ENCODE results near the gene CHST8.
A peak's percentile ranks its signal among the peaks of the same experiment; 100 is the strongest.

Gene CHST8

DNA sequence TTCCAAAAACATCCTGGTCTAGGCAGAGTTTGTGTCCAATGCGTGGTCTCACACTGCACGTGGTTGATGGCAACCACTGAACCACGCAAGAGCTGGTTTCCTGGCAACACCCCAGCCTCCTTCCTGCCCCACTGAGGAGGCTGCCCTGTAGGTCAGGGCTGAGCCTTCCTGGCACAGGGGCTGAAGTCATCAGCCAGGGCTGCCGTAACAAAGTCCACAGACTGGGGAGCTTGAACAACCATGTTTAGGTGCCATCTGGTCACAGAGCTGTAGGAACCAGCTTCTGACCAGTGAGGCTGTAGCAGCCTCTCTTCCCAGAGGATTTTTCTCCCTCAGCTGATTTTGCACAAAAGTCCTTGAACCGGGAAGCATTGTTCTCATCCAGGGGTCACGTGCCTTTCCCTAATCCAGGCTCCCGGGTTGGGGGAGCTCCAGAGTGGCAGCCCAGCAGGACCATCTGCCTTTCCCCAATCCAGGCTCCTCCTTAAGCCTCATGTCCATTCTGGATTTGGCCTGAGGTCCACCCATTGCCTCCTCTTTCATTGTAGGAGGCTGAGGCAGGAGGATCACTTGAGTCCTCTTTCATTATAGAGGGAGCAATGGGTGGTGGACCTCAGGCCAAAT, 53.9 kb downstream of the CHST8 start:
- no peak for DNase-seq

GRCh38 chr19:33676999-33677665, 55.4 kb downstream of the CHST8 start:
- peak; percentile 30 for DNase-seq

DNA sequence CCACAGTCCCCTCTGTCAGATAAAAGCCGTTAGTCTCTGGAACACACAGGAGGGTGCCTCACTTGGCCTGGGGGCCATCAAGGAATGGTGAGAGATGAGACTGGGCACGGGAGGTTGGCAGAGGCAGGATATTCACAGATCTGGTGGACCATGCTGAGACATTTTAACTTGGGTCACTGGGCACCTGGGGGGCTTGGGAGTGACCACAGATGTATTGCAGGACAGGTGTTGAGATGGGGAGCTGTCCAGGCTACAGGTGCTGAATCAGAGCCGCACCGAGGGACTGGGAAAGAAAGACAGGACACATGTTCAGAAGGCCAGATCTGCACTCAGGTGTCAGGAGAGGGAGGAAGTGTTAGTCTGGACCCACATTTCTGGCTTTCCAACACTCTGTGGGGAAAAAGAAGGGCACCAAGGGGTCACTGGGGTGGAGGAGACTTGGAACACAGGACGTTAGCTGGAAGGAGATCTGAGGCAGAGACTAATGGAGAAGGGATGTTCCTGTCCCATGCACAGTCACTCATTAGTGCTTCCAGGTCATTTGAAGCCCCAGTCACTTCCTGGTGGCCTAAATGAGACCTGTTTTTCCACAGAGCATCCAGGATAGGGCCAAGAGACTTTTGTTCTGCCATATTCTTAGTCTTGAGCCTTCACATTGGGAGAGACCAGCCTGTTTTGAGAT, 56.1 kb downstream of the CHST8 start:
- DNase-seq = no peak

DNA sequence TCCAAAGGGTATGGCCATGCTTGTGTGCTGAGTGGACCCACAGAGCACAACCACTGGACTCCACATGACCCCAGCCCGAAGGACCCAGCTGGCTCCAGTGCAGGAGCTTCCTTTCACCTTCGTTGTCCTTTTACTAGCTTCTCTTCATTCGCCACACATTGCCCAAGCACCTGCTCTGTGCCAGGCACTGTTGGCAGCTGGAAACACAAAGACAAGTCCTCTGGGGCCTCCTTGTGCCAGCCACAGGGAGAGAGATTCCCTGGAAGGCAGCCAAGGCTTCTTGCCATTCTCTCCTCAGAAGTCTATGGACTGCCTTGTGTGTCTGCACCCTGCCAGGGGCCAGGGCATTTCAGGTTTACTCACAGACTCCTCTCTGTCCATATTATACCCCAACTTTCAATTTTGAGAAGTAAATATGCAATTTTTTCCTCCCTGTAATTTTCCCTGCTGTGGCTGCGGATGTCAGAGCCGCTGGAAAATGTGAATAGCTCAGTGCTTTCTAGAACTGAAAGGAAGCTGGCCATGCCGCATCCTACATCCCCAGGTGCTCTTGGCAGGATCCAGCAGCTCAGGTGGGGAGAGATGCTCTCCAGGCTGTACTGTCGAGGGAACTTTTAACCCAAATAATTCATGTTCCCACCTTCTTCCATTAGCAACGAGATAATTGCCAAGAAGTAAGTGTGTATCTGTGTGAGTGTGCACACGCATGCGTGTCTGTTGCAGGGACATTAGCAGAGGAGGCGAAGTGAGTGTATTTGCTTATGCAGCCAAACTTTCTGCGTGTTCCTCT, 57.2 kb downstream of the CHST8 start:
- DNase-seq = peak; percentile 92

DNA sequence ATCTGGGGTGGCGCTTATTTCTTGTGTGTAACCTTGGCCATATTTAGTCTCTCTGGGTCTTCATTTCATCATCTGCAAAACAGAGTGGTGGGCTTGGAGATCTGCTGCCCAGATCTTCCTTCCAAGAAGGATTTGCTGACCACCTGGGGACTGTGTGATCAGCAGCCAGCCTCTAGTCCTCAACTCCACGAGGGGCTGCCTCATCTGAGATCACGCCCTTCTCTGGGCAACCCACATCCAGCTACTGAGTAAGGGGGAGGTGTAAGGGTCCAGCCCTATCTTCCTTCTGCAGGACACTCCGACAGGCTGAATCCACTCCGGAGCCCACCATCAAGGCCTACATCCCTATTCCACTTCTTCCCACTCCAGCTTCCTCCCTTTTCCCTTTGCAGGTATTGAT, 57.9 kb downstream of the CHST8 start:
- no peak for DNase-seq

DNA sequence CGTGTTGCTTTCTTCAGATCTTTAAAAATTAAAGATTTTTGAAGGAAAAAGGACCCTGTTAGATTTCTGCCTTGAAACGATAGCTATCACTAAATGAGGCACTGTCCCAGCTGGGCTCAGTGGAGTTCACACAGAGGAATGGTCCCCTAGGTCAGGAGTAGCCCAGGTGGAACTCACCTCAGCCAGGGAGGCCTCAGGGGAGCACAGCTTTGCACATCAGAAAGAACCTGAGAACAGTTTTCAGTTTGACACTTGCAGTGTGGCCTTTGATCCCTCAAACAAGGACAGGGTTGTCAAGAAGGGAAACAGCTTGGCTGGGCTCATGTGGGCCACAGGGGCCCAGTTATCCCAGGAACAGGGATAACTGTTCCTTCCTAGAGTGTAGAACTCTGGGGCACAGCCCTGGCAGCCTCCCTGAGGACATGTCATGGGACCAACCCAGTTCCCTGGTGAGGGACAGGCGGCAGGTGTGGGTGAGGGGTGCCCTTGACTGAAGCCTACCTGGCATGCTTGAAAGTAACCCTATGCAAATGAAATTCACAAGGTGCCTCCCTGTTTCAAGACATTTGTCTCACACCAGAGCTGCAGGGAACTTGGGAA, 59.4 kb downstream of the CHST8 start:
- no peak for DNase-seq

DNA sequence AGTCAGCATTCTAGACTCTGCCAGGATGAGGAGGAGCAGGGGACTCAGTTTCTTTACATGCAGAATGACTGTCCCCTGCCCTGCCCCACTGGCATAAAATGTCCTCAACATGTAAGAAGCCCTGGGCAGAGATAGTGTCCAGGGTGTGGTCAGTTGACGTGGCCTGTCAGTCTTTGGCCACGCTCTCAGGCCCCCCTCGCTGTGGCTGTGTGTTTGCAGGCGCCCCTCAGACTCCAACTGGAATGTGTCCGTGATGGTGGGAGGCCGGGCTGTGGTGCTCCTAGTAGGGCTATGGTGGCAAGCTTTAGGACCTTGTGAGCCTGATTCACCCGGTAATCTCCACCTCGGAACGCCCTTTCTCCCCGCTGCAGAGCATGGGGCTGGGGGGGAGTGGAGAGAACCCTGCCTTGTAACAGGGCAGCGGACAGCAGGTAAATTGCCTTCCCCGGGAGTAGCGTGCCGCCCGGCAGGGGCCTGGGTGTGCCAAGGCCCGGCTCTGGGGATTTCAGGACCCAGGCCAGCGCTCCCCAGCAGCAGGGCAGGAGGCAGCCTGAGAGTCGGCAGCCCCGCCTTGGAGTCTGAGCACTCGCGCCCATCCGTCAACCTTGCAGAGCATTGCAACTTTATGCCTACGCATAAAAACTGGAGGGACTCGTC, 62.3 kb downstream of the CHST8 start:
- no peak for DNase-seq

- DNase-seq = peak; percentile 48
Measured at GRCh38 chr19:33684538-33685232, 62.9 kb downstream of the CHST8 start.

DNA sequence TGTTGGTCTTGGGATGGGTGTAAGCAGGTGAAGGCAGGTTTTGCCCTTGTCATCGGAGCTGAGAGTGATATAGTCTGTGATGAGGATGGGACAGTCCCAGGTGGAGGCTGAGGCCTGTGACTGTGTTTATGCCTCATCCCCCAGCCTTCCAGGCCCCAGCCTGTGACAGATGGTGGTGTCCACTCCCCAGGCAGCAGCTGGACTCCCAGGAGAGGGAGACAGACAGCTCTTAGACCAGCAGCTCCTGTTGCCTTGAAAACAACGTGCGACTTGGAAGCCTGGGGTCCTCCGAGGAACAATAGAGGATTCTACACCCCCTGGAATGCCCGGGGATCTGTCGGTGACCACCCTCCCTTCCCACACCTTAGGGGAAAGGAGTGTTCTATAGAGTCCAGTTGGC, 63.8 kb downstream of the CHST8 start:
- DNase-seq = peak; percentile 47

DNA sequence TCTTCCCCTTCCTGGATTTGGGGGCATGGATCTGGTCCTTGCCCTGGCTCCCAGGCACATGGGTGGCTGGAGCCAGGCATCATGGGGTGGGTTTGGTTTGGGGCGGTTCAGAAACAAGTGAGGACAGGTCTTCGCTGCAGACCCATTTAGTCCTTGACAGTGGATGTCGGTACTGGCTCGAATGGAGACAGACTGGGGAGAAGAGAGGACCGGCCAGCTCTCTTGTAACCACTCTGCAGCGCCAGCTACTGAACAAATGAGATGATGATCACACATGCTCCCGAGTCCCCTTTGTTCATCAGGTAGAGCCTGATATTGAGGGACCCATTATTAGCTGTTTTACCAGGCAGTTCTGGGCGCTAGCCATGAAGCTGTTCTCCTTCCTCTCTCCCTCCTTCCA, 64.5 kb downstream of the CHST8 start:
- DNase-seq = no peak

DNA sequence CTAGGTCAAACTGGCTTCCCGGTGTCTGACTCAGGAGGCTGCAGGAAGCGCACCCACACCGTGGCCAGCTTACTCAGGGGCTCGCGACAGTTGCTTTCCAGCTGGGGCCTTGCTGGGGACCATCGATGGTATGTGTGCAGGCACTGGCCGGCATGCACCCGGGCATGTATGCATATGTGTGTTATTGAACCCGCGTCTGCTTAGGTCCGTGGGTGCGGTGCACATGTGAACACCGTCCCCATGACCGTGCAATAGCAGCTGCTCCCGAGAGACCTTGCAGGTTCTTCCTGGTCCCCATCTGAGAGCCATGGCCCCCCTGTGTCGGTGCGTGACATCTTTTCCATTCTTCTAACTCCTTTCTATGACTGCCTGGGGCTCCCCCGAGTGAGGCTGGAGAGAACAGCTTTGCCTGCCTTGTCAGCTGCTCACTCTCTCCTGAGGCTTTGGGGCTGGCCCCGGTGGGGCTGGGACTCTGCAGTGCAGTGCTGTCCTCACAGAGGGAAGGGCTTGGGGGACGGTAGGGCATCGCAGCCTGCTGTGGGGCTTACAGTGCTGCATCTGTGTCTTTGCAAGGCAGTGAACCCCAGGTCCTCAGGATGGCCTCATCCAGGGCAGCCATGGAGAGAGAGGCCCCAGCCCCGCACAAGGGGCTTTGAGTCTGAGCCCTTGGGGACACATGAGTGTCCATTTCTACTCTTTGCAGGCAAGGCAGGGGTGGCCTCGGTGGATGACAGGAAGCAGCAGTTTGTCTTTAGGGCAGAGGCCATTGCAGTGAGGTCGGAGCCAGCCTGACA, 65.1 kb downstream of the CHST8 start:
- DNase-seq = no peak

- DNase-seq = no peak
Measured at GRCh38 chr19:33687481-33688170, 65.9 kb downstream of the CHST8 start.

DNA sequence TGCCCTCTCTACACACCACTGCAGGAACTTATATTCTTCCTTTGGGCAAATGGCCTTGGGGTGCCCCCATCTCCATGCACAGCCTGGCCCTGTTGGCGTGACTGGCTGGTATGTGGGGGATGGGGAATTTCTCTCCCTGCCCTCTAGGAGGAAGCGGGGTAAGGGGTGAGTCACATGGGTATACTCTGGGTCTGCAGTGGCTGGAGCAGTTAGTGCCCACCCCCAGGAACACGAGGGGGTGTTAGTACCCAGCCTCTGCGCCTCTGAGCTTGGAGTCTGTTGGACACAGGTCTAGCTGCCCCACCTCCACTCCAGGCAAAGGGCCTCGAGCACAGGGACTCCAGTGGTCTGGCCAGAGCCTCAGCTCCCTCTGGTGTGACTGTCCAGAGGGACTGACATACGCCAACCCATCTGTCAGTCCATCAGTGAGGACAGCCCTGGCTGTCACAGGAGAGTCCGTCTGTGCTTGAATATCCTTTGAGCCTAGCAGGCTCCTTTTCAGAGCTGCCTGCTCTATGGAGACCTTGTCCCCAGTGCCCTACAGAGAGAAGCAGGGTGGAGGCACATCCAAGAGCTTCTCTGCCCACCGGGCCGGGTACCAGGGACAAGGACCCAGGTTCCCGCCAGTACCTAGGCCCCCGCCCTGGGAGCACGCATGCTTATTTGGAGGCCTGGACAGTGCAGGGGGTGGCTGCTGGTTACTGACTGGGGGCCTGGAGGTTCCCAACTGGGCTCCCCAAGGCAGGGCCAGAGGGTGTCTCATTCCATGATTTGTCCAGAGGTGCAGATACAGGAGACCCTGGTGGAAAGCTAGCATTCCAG, 66.6 kb downstream of the CHST8 start:
- no peak for DNase-seq

- DNase-seq = no peak
Measured at GRCh38 chr19:33689138-33689746, 67.5 kb downstream of the CHST8 start.

DNA sequence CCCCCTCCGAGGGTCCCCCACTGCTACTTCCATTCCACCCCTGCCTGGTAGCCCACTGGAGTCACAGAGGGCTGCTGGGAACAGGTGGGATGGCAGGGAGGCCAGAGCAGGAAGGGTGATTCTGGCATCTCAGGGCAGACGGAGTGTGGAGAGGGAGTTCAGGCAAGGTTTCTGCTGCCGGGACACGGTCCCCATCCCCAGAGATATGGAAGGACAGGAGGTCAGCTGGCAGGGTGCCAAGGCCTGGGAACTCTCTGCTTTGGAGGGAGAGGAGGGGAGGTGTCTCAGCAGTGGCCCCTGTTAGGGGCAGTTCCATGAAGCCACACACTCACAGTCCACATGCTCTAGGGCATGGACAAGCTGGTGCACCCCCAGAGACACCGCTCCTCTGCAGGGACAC, 68.1 kb downstream of the CHST8 start:
- no peak for DNase-seq

DNA sequence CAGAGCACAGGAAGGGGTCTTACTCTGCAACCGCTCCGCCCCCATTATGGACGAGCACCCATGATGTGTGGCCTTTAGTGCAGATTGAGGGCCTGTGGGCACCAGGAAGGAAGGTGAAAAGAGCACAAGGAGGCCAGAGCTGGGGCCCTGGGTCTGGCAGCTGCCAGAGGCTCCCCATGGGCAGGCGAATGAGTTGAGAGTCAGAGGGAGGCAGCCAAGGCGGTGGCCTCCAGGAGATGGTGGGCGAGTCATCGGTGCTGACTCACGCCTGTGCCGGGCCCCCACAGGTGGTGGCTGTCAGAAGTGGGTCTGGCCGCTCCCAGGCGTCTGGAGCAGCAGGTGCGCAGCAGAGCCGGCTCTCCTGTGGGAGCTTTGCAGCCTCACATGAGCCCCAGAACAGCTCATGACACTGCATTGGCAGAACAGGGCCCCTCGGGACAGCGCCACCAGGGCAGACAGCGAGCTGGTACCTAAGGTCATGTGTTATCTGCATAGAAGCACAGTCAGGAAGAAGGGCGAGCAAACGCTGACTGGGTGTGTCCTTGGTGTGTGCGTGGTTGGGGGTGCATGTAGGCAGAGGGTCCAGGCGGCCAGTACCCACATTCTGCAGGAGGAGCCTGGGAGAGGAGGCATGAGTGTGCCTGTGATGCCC, 68.8 kb downstream of the CHST8 start:
- no peak for DNase-seq

GRCh38 chr19:33691030-33691427, 69.3 kb downstream of the CHST8 start:
- no peak for DNase-seq

DNA sequence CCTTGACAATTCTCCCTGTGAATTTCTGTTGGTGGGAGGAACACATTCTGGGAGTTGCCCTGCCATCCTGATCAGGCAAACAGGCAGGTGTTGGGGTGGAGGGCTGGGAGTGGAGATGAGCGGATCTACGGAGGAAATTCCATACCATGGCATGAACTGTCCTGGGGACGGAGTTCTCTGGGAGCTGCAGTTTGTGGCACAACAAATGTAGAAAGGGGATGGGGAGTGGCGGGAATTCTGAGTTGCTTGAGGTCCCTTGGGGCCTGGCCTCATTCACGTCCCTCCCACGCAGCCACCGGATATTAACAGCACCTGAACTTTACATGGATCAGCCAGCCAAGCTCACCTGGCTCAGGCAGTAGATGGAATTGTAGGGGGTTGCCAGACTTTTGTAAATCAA, 70.0 kb downstream of the CHST8 start:
- DNase-seq = no peak

- DNase-seq = no peak
Measured at GRCh38 chr19:33693678-33694077, 71.9 kb downstream of the CHST8 start.

Measured in NCI-H1092 treated with DMSO at 0.1 percent for 48 hours (cell line).